Duodenal mucosa (tissue), 2 donors: ENCODE results near the gene ARFRP1.
"Not testable (repeated sequence)": the region's sequence is repeated elsewhere in the genome, so short reads cannot be mapped to it uniquely, and the experiment has no call there.

Source experiments
- H3K27ac ChIP-seq: one replicate; pipeline ENCODE4 v1.7.0; 2013; ENCODE audit warnings: low read depth, low read length
- H3K27me3 ChIP-seq, 2 donors: one replicate each; pipeline ENCODE4 v1.7.0; 2013; ENCODE audit warnings: low read length in 2 of 2, control low read depth in 1 of 2; ENCODE audit not compliant: insufficient read depth in 2 of 2, control insufficient read depth in 1 of 2
- H3K36me3 ChIP-seq, 2 donors: one replicate each; pipeline ENCODE4 v1.7.0; 2013; ENCODE audit warnings: low read length in 2 of 2, control low read depth in 1 of 2; ENCODE audit not compliant: insufficient read depth in 2 of 2, control insufficient read depth in 1 of 2
- H3K4me1 ChIP-seq, 2 donors: one replicate each; pipeline ENCODE4 v1.7.0; 2013; ENCODE audit warnings: low read length in 2 of 2, control low read depth in 1 of 2; ENCODE audit not compliant: insufficient read depth in 2 of 2, control insufficient read depth in 1 of 2
- H3K4me3 ChIP-seq, 2 donors: one replicate each; pipeline ENCODE4 v1.7.0; 2013; ENCODE audit warnings: low read length in 2 of 2, low read depth in 1 of 2
- H3K9ac ChIP-seq, 2 donors: one replicate each; pipeline ENCODE4 v1.7.0; 2013; ENCODE audit warnings: low read length in 2 of 2, low read depth in 1 of 2
- H3K9me3 ChIP-seq, 2 donors: one replicate each; pipeline ENCODE4 v1.7.0; 2013; ENCODE audit warnings: low read length in 2 of 2, control low read depth in 1 of 2; ENCODE audit not compliant: control insufficient read depth in 1 of 2

The ARFRP1 gene

GRCh38 chr20:63732118-63733095, 24.6 kb upstream of the ARFRP1 start:
- H3K4me3 ChIP-seq, result no peak overlapping the region
- no peak overlapping the region for H3K27ac ChIP-seq
- H3K9ac ChIP-seq, result no peak overlapping the region
- H3K4me1 ChIP-seq, result peaks cover 16 to 56% of the 10 kb centered on the region in 2 donors
- H3K27me3 ChIP-seq, result no peaks in the 10 kb centered on the region
- no peaks in the 10 kb centered on the region for H3K9me3 ChIP-seq
- peaks cover 25 to 49% of the 10 kb centered on the region in 2 donors for H3K36me3 ChIP-seq

DNA sequence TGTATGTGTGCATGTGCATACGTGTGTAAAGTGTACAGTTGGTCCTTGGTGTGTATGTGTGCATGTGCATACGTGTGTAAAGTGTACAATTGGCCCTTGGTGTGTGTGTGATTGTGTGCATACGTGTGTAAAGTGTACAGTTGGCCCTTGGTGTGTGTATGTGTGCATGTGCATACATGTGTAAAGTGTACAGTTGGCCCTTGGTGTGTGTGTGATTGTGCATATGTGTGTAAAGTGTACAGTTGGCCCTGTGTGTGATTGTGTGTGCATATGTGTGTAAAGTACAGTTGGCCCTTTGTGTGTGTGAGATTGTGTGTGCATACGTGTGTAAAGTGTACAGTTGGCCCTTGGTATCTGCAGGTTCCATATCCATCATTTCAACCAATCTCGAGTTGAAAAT, 23.6 kb upstream of the ARFRP1 start:
- Histone ChIP-seq H3K9ac (no peak overlapping the region), H3K9me3 (no peaks in the 10 kb centered on the region), H3K36me3 (peaks cover 25 to 49% of the 10 kb centered on the region in 2 donors), H3K27ac (no peak overlapping the region), H3K4me3 (no peak overlapping the region), H3K27me3 (no peaks in the 10 kb centered on the region), H3K4me1 (peaks cover 12 to 52% of the 10 kb centered on the region in 2 donors)

DNA sequence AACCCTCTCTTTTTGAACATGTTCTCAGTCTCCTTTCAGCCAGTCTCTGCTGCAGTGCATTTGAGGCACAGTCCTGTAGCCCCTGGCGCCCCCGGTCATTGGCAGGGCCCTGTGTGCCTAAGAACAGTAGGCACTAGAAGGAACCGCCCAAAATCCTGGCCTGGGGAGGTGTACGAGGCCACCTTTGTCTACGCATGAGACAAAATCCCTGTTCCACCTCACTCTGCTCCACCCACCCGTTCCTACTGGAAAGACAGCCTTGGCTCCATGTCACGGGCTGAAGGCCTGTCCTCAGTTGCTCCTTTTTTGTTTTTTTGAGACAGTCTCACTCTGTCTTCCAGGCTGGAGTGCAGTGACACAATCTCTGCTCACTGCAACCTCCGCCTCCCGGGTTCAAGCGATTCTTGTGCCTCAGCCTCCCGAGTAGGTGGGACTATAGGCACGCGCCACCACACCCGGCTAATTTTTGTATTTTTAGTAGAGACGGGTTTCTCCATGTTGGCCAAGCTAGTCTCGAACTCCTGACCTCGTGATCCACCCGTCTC, 22.5 kb upstream of the ARFRP1 start:
- peaks cover 25 to 45% of the 10 kb centered on the region in 2 donors for H3K36me3 ChIP-seq
- not testable (repeated sequence) for H3K27ac ChIP-seq, H3K27me3 ChIP-seq, H3K9ac ChIP-seq, H3K9me3 ChIP-seq, H3K4me3 ChIP-seq
- H3K4me1 ChIP-seq, result peaks cover 4 to 41% of the 10 kb centered on the region in 2 donors

DNA sequence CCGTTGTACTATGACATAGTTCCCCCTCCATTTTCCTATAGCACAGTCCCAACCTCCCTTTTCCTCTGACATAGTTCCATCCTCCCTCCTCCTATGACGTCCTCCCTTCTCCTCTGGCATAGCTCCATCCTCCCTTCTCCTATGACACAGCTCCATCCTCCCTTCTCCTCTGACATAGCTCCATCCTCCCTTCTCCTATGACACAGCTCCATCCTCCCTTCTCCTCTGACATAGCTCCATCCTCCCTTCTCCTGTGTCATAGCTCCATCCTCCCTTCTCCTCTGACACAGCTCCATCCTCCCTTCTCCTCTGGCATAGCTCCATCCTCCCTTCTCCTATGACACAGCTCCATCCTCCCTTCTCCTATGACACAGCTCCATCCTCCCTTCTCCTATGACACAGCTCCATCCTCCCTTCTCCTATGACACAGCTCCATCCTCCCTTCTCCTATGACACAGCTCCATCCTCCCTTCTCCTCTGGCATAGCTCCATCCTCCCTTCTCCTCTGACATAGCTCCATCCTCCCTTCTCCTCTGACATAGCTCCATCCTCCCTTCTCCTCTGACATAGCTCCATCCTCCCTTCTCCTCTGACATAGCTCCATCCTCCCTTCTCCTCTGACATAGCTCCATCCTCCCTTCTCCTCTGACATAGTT, 15.3 kb upstream of the ARFRP1 start:
- H3K36me3 ChIP-seq, result peaks cover 0 to 24% of the 10 kb centered on the region in 2 donors
- not testable (repeated sequence) for H3K4me3 ChIP-seq, H3K9ac ChIP-seq, H3K27ac ChIP-seq, H3K4me1 ChIP-seq, H3K27me3 ChIP-seq, H3K9me3 ChIP-seq

DNA sequence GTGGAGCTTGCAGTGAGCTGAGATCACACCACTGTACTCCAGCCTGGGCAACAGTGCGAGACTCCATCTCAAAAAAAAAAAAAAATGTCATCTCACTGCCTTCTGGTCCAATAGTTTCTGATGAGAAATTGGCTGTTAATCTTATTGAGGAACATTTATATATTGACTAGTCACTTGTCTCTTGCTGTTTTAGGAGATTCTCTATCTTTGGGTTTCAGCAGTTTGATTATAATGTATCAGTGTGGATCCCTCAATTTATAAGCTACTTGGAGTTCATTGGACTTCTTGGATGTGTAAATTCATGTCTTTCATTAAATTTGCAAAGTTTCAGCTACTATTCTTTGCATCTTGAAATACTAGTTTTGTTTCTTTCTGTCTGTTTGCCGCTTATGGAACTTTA, 11.2 kb upstream of the ARFRP1 start:
- Histone ChIP-seq H3K27ac (no peak overlapping the region), H3K9me3 (peaks cover 5 to 9% of the 10 kb centered on the region in 2 donors), H3K4me1 (no peaks in the 10 kb centered on the region), H3K4me3 (no peak overlapping the region), H3K27me3 (no peaks in the 10 kb centered on the region), H3K36me3 (peaks cover 0 to 40% of the 10 kb centered on the region in 2 donors), H3K9ac (no peak overlapping the region)

DNA sequence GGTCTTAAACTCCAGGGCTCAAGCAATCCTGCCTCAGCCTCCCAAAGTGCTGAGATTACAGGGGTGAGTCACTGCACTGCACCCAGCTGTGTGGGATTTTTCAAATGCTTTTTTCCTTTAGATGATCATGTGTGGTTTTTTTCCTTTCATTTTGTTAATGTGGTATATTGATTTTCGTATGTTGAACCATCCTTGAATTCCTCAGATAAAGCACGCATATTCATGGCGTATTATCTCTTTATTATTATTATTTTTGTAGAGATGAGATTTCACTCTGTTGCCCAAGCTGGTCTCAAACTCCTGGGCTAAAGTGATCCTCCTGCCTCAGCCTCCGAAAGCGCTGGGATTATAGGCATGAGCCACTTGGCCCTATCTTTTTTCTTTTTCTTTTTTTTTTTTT, 7.1 kb upstream of the ARFRP1 start:
- H3K36me3 ChIP-seq, result peaks cover 0 to 43% of the 10 kb centered on the region in 2 donors
- no peak overlapping the region for H3K9ac ChIP-seq
- no peaks in the 10 kb centered on the region for H3K4me1 ChIP-seq
- H3K9me3 ChIP-seq, result peaks cover 5 to 9% of the 10 kb centered on the region in 2 donors
- H3K4me3 ChIP-seq, result no peak overlapping the region
- H3K27ac ChIP-seq, result no peak overlapping the region
- no peaks in the 10 kb centered on the region for H3K27me3 ChIP-seq

- no peak overlapping the region for H3K27ac ChIP-seq
- H3K27me3 ChIP-seq, result no peaks in the 10 kb centered on the region
- H3K9me3 ChIP-seq, result peaks cover 4 to 5% of the 10 kb centered on the region in 2 donors
- H3K4me3 ChIP-seq, result no peak overlapping the region
- peaks cover 0 to 32% of the 10 kb centered on the region in 2 donors for H3K36me3 ChIP-seq
- H3K4me1 ChIP-seq, result peaks cover 8 to 10% of the 10 kb centered on the region in 2 donors
- H3K9ac ChIP-seq, result no peak overlapping the region
Observed at GRCh38 chr20:63712191-63712590, 4.4 kb upstream of the ARFRP1 start.

DNA sequence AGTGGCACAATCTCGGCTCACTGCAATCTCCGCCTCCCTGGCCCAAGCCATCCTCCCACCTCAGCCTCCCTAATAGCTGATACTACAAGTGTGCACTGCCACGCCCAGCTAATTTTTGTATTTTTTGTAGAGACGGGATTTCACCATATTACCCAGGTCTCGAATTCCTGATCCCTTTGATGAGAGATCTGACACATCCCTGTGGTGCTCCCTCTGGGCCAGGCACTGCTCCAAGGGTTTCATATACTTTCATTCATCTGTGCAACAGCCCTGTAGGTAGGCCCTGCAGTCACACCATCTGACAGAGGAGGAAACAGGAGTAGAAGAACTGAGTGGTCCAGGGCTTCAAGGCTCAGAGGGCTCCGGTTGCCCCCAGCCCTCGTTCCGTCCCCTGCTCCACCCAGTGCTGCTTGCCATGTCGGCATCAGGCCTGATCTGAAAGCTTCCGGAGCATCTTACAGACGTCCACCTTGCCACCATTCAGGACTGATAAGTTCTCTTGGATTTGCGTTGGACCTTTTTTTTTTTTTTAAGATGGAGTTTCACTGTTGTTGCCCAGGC, 3.4 kb upstream of the ARFRP1 start:
- Histone ChIP-seq H3K4me1 (peaks cover 17 to 19% of the 10 kb centered on the region in 2 donors), H3K27ac (no peak overlapping the region), H3K4me3 (no peak overlapping the region), H3K36me3 (peaks cover 0 to 34% of the 10 kb centered on the region in 2 donors), H3K9ac (no peak overlapping the region), H3K9me3 (peaks cover 4 to 5% of the 10 kb centered on the region in 2 donors), H3K27me3 (no peaks in the 10 kb centered on the region)

DNA sequence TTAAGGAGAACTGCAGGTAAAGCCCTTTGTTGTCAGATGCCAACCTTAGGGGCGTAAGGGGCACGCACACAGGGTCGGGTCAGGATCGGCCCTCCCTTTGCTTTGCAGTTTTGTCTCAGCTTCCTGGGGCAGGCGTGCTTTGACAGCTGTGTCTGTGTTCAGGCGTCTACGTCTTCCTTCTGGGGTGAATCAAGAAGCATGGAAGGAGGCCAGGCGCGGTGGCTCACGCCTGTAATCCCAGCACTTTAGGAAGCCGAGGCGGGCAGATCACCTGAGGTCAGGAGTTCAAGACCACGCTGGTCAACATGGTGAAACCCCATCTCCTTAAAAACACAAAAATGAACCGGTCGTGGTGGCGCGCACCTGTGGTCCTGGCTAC, 1.4 kb upstream of the ARFRP1 start:
- Histone ChIP-seq H3K27ac (no peak overlapping the region), H3K9me3 (no peaks in the 10 kb centered on the region), H3K4me1 (peaks cover 22 to 23% of the 10 kb centered on the region in 2 donors), H3K4me3 (peak overlapping the region; percentile 81 to 89), H3K27me3 (no peaks in the 10 kb centered on the region), H3K9ac (no peak overlapping the region), H3K36me3 (peaks cover 13 to 42% of the 10 kb centered on the region in 2 donors)
